Astrocyte of the spinal cord (primary cell): ENCODE results near the gene RBBP8NL.

ENCODE experiments used
- DNase-seq: peaks from one replicate; pipeline ENCODE4 v3.0.0; 2011; ENCODE audit warnings: low read depth, low spot score
- H3K4me3 ChIP-seq: 2 replicates; pipeline ENCODE4 v1.5.1; 2011; ENCODE audit warnings: low read depth, mild to moderate bottlenecking, low read length, moderate library complexity
- in situ Hi-C: cut with HindIII; loops from 2 replicates; pipeline ENCODE4 v1.10.0; 2017; ENCODE audit warnings: low sequenced_read_pairs
- TF ChIP-seq, protein P1 (sequence below): IDR thresholded peaks from 2 replicates; pipeline ENCODE4 v1.5.1; 2012; ENCODE audit warnings: low read depth, mild to moderate bottlenecking, low read length, inconsistent platforms

RBBP8NL gene

DNA sequence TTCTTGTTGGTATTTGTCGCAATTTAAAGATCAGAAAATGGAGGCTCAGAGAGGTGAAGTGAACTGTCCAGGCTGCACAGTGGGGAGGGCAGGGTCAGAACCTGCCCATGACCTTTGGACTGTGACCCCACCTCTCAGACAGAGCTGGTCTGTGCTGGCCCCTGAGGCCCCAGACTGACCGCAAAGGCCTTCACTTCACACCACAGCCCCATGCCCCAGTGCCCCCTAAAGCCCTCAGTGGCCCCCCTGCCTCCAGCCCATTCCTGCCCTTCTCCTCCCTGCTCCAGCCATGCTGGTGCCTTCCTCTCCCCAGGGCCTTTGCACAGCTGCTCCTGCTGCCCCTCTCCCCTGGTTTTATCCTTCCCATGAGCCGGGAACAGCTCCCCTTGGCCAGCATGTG is 9.4 kb upstream of the RBBP8NL start:
- no peak for DNase-seq
- no peak overlapping the region for H3K4me3 ChIP-seq
- in situ Hi-C loops, result no loop called here
- TF ChIP-seq, protein P1, sequence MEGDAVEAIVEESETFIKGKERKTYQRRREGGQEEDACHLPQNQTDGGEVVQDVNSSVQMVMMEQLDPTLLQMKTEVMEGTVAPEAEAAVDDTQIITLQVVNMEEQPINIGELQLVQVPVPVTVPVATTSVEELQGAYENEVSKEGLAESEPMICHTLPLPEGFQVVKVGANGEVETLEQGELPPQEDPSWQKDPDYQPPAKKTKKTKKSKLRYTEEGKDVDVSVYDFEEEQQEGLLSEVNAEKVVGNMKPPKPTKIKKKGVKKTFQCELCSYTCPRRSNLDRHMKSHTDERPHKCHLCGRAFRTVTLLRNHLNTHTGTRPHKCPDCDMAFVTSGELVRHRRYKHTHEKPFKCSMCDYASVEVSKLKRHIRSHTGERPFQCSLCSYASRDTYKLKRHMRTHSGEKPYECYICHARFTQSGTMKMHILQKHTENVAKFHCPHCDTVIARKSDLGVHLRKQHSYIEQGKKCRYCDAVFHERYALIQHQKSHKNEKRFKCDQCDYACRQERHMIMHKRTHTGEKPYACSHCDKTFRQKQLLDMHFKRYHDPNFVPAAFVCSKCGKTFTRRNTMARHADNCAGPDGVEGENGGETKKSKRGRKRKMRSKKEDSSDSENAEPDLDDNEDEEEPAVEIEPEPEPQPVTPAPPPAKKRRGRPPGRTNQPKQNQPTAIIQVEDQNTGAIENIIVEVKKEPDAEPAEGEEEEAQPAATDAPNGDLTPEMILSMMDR, result no peak

DNA sequence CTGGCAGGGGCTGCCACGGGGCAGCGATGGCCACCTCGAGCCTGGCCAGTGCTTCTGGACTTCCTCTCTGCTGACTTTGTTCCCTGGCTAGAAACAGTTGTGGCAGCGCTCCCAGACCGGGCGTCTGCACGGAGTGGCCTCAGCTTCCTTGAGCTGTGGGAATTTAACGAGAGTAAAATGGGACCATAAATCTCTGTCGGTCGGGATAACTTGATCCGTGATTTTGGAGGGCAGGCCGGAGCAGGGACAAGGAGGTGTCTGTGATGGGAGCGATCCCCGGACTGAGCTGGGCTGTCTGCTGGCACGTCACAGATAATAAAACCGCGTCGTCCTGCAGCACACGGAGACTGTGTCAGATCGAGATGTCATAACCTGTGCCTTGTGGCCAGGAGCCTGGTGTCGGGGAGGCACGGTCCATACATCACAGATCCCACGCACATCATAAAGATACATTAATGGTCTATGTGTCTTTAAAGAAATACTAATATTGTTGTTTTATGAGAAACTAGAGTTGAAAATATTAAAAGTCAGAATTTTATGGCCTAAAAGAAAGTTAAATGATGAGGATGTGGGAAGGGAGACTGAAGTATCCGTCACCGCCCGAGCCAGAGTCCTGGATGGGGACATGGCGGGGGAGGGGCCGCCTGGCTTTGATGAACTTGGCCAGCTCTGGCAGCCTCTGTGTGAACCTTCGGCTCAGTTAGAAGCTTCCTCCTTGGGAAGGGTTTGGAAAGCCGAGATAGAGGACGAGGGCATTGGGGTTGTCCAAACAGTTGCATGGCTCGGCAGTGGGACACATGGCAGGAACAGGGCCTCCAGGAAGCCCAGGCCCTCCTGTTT is 6.5 kb upstream of the RBBP8NL start:
- in situ Hi-C loops, result no loop called here
- H3K4me3 ChIP-seq, result no peak overlapping the region
- DNase-seq, result no peak
- TF ChIP-seq, protein P1, result no peak

DNA sequence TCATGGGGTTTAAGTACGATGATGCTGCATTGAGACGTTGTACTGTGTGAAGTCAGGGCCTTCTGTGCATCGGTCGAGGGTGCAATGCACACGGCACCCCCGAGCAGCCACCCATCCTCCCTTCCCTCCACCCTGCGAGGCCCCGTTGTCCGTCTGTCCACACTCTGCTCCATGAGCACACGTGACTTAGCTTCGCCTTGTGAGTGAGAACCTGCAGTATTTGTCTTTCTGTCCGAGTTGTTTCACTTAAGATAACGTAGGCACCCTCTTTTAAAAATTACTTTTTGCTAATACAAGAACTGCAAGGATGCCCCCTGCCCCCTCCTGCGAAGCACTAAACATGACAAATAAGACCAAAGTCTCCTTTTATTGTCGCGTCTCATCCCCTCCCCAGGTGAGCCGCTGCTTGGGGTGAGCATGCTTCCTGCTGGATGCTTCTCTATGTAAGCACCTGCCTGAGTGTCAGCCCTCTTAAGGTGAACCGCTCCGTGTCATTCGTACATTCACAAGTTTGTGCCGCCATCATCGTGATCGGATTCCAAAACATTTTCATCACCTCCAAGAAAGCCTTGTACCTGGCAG is 3.6 kb upstream of the RBBP8NL start:
- TF ChIP-seq, protein P1, result no peak
- in situ Hi-C loops, result no loop called here

DNA sequence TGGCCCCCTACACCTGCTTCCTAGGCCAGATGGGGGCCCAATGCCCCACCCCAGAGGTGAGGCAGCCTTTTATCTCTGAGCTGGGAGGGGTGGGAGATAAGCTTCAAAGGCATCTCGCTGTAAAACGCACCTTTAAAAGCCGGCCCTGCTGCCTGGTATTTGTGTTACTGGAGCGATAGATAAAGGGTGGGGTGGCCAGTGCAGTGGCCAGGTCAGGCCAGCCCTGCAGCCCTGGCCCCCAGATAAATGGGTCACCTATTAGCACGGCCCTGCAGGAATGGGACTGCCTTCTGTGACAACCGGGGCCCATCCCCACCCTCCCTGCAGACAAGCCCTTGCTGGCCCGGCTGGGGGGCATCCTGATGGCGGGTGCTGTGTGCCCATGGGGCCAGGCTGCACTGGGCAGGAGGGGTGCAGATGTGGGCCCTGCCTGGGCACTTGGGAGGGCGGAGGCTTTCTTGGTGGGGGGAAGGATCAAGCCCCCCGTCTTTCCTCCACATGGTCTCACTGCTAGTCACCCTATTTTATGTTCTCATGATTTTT is 3.0 kb upstream of the RBBP8NL start:
- no peak overlapping the region for H3K4me3 ChIP-seq
- in situ Hi-C loops, result no loop called here
- TF ChIP-seq, protein P1, result no peak
- no peak for DNase-seq

More for the DNA sequence above, 3.6 kb upstream of the RBBP8NL start:
- no peak for DNase-seq
- H3K4me3 ChIP-seq, result no peak overlapping the region

DNA sequence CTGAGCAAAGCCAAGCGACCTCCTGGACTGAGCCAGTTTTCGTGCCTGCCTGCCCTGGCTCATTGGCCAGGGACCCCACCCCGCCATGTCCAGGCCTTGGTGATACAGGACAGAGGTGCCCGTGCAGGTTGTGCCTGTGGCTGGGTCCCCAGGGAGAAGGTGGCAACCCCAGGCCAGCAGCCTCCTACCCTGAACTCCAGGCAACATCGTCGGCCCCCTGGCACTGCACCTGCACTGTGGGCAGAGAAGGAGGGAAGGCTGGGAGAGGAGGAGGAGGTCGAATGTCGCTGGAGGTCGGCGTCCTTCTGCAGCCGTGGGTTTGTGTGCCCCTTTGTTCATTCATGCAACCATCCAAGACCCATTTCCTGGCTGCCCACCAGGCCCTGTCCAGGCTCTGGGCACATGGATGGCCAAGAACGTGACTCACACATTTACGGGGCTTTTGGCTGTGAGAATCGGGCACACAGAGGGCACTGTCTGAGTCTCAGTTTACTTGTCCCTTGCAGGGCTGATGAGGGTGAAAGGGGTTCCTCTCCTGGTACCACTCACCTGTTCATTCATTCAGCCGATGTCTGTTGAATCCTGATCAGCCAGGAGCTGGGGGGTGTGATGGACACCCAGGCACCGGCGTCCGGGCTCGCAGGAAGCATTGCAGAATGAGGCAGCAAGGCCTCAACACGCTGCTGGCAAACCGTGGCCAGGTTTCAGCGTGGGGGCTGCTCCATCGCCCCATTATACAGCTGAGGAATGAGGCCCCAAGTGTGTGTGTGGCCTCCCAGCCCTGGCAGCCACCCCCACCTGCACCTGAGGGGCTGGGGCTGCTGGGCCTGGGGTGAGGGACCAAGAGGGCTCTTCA is 2.3 kb upstream of the RBBP8NL start:
- in situ Hi-C loops, result no loop called here
- TF ChIP-seq, protein P1, result no peak

More for the DNA sequence above, 2.3 kb upstream of the RBBP8NL start:
- no peak overlapping the region for H3K4me3 ChIP-seq
- DNase-seq, result no peak
